K562 (cell line): ENCODE data around the gene RSPH10B. TPM values are rescaled to one million over a fixed set of nuclear protein-coding genes. Genes with fewer than 3 reads are reported as not detected.

Experiments
- BDP1 ChIP-seq: IDR thresholded peaks from 3 replicates; pipeline ENCODE4 v1.6.1; 2011; ENCODE audit not compliant: insufficient read length, insufficient read depth
- BRF1 ChIP-seq: IDR thresholded peaks from 3 replicates; pipeline ENCODE4 v1.6.1; 2011; ENCODE audit warnings: borderline replicate concordance, mild to moderate bottlenecking; ENCODE audit not compliant: insufficient read length; ENCODE audit errors: extremely low read depth
- CEBPG ChIP-seq, 3 experiments: fragments of 200-800 bp in 1 of 3; sonication (Bioruptor generic) in 1 of 3; sonication (generic) in 1 of 3; formaldehyde crosslinking in 1 of 3; IDR thresholded peaks in 2 of 3; conservative IDR thresholded peaks in 1 of 3; 2 replicates each; pipeline versions ENCODE4 v1.6.1 to v1.8.0; 2016 to 2022; ENCODE audit warnings: missing compliant biosample characterization in 2 of 3, missing genetic modification characterization in 2 of 3, mild to moderate bottlenecking in 1 of 3, missing genetic modification reagents in 1 of 3
- CREB1 ChIP-seq, 2 experiments: sonication (generic) in 1 of 2; formaldehyde crosslinking in 1 of 2; IDR thresholded peaks; 2 replicates each; pipeline versions ENCODE4 v1.6.1 to v1.8.0; 2012 to 2022; ENCODE audit warnings: inconsistent platforms in 1 of 2, mild to moderate bottlenecking in 1 of 2, missing genetic modification reagents in 1 of 2, moderate library complexity in 1 of 2
- ELF2 ChIP-seq: fragments of 250-450 bp; sonication (Bioruptor Pico); IDR thresholded peaks from 2 replicates; pipeline ENCODE4 v1.5.0; 2021; ENCODE audit warnings: mild to moderate bottlenecking
- FOXP1 ChIP-seq: sonication (generic); formaldehyde crosslinking; IDR thresholded peaks from 2 replicates; pipeline ENCODE4 v1.8.0; 2022; ENCODE audit warnings: mild to moderate bottlenecking, missing genetic modification reagents
- KAT8 ChIP-seq: fragments of 450-650 bp; IDR thresholded peaks from 2 replicates; pipeline ENCODE4 v1.6.1; 2016; ENCODE audit warnings: low read depth, mild to moderate bottlenecking
- L3MBTL2 ChIP-seq: fragments of 450-650 bp; IDR thresholded peaks from 2 replicates; pipeline ENCODE4 v1.6.1; 2016; ENCODE audit warnings: mild to moderate bottlenecking, moderate library complexity
- SAP30 ChIP-seq: fragments of 200-600 bp; sonication (generic); IDR thresholded peaks from 2 replicates; pipeline ENCODE4 v1.6.1; 2012; ENCODE audit warnings: borderline replicate concordance, low read depth, mild to moderate bottlenecking, moderate library complexity, low read length, control low read depth, inconsistent platforms; ENCODE audit not compliant: insufficient read depth, poor library complexity, severe bottlenecking
- SMAD2 ChIP-seq: fragments of 150-350 bp; IDR thresholded peaks from 2 replicates; pipeline ENCODE4 v1.6.1; 2014; ENCODE audit warnings: low read depth, mild to moderate bottlenecking, low read length
- SP1 ChIP-seq: sonication (generic); formaldehyde crosslinking; IDR thresholded peaks from 2 replicates; pipeline ENCODE4 v1.8.1; 2022; ENCODE audit warnings: mild to moderate bottlenecking, missing genetic modification reagents
- TGIF2 ChIP-seq: sonication (generic); formaldehyde crosslinking; IDR thresholded peaks from 2 replicates; pipeline ENCODE4 v1.8.1; 2022; ENCODE audit warnings: mild to moderate bottlenecking, missing genetic modification reagents, moderate library complexity
- YY1 ChIP-seq, 3 experiments: IDR thresholded peaks; 2 replicates each; pipeline ENCODE4 v1.6.1; 2011; ENCODE audit warnings: low read length in 2 of 3, mild to moderate bottlenecking in 2 of 3, moderate library complexity in 2 of 3, borderline replicate concordance in 1 of 3, control low read depth in 1 of 3, low read depth in 1 of 3; ENCODE audit not compliant: insufficient read depth in 3 of 3, insufficient replicate concordance in 2 of 3, control insufficient read depth in 1 of 3, insufficient read length in 1 of 3; ENCODE audit errors: extremely low read depth in 1 of 3
- ZNF311 ChIP-seq: fragments of 250-450 bp; sonication (Bioruptor Pico); IDR thresholded peaks from 2 replicates; pipeline ENCODE4 v1.4.0; 2020; ENCODE audit warnings: mild to moderate bottlenecking, moderate library complexity
- polyA plus RNA-seq, 8 experiments: library from polyadenylated mRNA; depleted of rRNA in 4 of 8; stranded (reverse) in 5 of 8; unstranded in 3 of 8; fragments of >200 nt; fragmentation: Nextera tagmentation in 2 of 8; fragmentation: Illumina TruSeq in 1 of 8; extraction: Ambion mirVana in 2 of 8; extraction: Trizol in 1 of 8; gene quantifications; 2 replicates each; pipeline versions ENCODE4 v1.2.1 to v1.2.3, GENCODE V29; 2011 to 2014; ENCODE audit warnings: inconsistent platforms in 1 of 8, missing spikeins in 1 of 8
- total RNA-seq, 7 experiments: library from RNA; depleted of rRNA in 6 of 7; stranded (reverse); fragments of >200 nt in 6 of 7; fragmentation: Illumina TruSeq in 2 of 7; extraction: Trizol in 2 of 7; gene quantifications; 2 replicates each; pipeline versions ENCODE4 v1.2.1 to v1.2.3, GENCODE V29; 2011 to 2021; ENCODE audit warnings: low replicate concordance in 1 of 7
- TF ChIP-seq, protein P1 (sequence below): sonication (generic); formaldehyde crosslinking; IDR thresholded peaks from 2 replicates; pipeline ENCODE4 v1.8.0; 2022; ENCODE audit warnings: mild to moderate bottlenecking, missing genetic modification reagents
- TF ChIP-seq, protein P2 (sequence below): sonication (generic); formaldehyde crosslinking; IDR thresholded peaks from 2 replicates; pipeline ENCODE4 v1.8.0; 2022; ENCODE audit warnings: mild to moderate bottlenecking, missing genetic modification reagents
- TF ChIP-seq, protein P3 (sequence below): fragments of 450-650 bp; IDR thresholded peaks from 2 replicates; pipeline ENCODE4 v1.6.1; 2017; ENCODE audit warnings: antibody characterized with exemption
- TF ChIP-seq, protein P4 (sequence below): sonication (generic); formaldehyde crosslinking; IDR thresholded peaks from 2 replicates; pipeline ENCODE4 v1.4.0; 2020; ENCODE audit warnings: mild to moderate bottlenecking, missing genetic modification reagents
- TF ChIP-seq, protein P5 (sequence below): fragments of 250-450 bp; sonication (Bioruptor Pico); IDR thresholded peaks from 2 replicates; pipeline ENCODE4 v1.8.0; 2021; ENCODE audit warnings: moderate library complexity, mild to moderate bottlenecking, inconsistent platforms

RSPH10B gene
- total and polyA plus RNA-seq, 9 of the 15 experiments (the other 6 are each of a cell fraction or from before 2014, with no cell fraction given), result 0.01 to 0.09 TPM; not detected in 7

DNA sequence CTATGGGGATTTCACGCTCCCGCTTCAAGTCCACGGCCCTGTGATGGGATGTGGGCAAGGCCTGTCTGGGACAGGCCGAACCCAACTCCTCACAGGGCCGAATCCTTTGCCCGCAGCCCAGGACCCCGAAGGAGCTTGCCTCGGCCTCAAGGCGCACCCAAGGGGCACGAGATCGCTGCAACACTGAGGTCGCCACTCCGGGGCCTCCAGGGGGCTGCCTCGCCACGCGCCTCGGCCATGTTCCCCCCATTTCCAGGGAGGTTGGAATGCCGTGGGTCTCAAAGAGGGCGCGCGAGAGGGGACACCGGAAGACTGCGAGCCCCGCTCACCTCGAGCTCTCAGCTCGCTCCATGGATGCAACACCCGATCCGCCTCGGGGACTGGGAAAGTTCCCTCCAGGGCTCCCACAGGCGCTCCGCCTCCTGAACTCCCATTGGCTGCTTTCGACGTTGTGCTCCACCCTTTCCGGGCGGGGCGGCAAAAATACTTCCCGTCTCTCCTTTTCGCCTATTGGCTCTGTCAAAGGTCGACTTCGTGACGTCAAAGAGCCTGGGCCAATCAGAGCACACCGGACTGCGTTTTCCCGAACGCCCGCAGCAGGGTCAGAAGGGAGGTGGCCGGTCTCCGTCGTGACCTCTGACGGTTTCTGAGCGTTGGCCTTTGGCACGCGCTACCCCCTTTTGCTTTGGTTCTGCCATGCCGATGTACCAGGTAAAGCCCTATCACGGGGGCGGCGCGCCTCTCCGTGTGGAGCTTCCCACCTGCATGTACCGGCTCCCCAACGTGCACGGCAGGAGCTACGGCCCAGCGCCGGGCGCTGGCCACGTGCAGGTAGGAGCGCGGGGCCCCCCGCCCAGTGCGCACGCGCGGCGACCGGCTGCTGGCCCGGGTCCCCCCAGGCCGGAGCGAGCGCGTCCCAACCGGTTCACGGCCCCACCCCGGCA is 38.5 kb upstream of the RSPH10B start, which contains the start of the genes AIMP2 and PMS2 (continued):
- TF ChIP-seq BRF1, result no peak
- peak; percentile 98 for TF ChIP-seq FOXP1 (CRISPR knock-in tag)
- peak; percentile 97 for TF ChIP-seq SAP30
- TF ChIP-seq ZNF311 (CRISPR knock-in tag), result peak; percentile 73; the same call in 1 of the 2 replicates
- peak in 2 of 3 experiments; percentile 18 to 74 for TF ChIP-seq YY1 (IDR thresholded peaks at IDR 0.05; ENCODE audit: borderline replicate concordance in 1 of 3, control insufficient read depth in 1 of 3, extremely low read depth in 1 of 3, insufficient read depth in 3 of 3, insufficient read length in 1 of 3, insufficient replicate concordance in 2 of 3, low read depth in 1 of 3, low read length in 2 of 3)
- TF ChIP-seq, protein P1, sequence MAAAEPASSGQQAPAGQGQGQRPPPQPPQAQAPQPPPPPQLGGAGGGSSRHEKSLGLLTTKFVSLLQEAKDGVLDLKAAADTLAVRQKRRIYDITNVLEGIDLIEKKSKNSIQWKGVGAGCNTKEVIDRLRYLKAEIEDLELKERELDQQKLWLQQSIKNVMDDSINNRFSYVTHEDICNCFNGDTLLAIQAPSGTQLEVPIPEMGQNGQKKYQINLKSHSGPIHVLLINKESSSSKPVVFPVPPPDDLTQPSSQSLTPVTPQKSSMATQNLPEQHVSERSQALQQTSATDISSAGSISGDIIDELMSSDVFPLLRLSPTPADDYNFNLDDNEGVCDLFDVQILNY (CRISPR knock-in tag), result peak; percentile 83; the same call in 1 of the 2 replicates
- TF ChIP-seq ELF2, result no peak; the same call in 1 of the 2 replicates
- peak; percentile 43; the same call in 1 of the 2 replicates for TF ChIP-seq CEBPG (CRISPR knock-in tag; IDR thresholded peaks at IDR 0.05)
- TF ChIP-seq CEBPG (tag; conservative IDR thresholded peaks at IDR 0.05 in 1 of 2, IDR thresholded peaks at IDR 0.05 in 1 of 2), result no peak
- peak; percentile 81 for TF ChIP-seq CREB1 (IDR thresholded peaks at IDR 0.05)
- TF ChIP-seq CREB1 (CRISPR knock-in tag; IDR thresholded peaks at IDR 0.05), result peak; percentile 91
- TF ChIP-seq KAT8, result no peak
- TF ChIP-seq, protein P2, sequence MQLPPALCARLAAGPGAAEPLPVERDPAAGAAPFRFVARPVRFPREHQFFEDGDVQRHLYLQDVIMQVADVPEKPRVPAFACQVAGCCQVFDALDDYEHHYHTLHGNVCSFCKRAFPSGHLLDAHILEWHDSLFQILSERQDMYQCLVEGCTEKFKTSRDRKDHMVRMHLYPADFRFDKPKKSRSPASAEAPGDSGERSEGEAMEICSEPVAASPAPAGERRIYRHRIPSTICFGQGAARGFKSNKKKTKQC (CRISPR knock-in tag), result peak; percentile 99
- TF ChIP-seq, protein P3, sequence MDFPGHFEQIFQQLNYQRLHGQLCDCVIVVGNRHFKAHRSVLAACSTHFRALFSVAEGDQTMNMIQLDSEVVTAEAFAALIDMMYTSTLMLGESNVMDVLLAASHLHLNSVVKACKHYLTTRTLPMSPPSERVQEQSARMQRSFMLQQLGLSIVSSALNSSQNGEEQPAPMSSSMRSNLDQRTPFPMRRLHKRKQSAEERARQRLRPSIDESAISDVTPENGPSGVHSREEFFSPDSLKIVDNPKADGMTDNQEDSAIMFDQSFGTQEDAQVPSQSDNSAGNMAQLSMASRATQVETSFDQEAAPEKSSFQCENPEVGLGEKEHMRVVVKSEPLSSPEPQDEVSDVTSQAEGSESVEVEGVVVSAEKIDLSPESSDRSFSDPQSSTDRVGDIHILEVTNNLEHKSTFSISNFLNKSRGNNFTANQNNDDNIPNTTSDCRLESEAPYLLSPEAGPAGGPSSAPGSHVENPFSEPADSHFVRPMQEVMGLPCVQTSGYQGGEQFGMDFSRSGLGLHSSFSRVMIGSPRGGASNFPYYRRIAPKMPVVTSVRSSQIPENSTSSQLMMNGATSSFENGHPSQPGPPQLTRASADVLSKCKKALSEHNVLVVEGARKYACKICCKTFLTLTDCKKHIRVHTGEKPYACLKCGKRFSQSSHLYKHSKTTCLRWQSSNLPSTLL, result no peak
- peak; percentile 100 for TF ChIP-seq L3MBTL2
- TF ChIP-seq SP1, result peak; percentile 90
- TF ChIP-seq, protein P4, sequence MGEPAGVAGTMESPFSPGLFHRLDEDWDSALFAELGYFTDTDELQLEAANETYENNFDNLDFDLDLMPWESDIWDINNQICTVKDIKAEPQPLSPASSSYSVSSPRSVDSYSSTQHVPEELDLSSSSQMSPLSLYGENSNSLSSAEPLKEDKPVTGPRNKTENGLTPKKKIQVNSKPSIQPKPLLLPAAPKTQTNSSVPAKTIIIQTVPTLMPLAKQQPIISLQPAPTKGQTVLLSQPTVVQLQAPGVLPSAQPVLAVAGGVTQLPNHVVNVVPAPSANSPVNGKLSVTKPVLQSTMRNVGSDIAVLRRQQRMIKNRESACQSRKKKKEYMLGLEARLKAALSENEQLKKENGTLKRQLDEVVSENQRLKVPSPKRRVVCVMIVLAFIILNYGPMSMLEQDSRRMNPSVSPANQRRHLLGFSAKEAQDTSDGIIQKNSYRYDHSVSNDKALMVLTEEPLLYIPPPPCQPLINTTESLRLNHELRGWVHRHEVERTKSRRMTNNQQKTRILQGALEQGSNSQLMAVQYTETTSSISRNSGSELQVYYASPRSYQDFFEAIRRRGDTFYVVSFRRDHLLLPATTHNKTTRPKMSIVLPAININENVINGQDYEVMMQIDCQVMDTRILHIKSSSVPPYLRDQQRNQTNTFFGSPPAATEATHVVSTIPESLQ (CRISPR knock-in tag), result peak; percentile 95
- TF ChIP-seq TGIF2, result peak; percentile 66
- no peak for TF ChIP-seq BDP1
- TF ChIP-seq, protein P5, sequence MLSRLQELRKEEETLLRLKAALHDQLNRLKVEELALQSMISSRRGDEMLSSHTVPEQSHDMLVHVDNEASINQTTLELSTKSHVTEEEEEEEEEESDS (CRISPR knock-in tag), result no peak
- no peak for TF ChIP-seq SMAD2
